Keratinocyte (primary cell): Measurements from ENCODE around the gene DTWD2. TPM values are rescaled to one million over a fixed set of nuclear protein-coding genes. Genes with fewer than 3 reads are reported as not detected.

Experiments used
- DNase-seq: peaks from one replicate; pipeline ENCODE4 v3.0.0-alpha.2; 2011; ENCODE audit warnings: low read depth, missing footprints, low spot score
- FAIRE-seq: peaks from 2 replicates; lab custom pipeline; 2011; peaks lifted over from hg19 to GRCh38; lab: Jason Lieb, UNC
- H2AFZ ChIP-seq: 2 replicates; pipeline ENCODE4 v1.6.0; 2012; ENCODE audit warnings: low read length, control low read depth, inconsistent platforms; ENCODE audit not compliant: control insufficient read depth
- H3K27ac ChIP-seq: 2 replicates; pipeline ENCODE4 v1.5.1; 2011; ENCODE audit warnings: low read length; ENCODE audit not compliant: control insufficient read depth, insufficient read depth
- H3K27me3 ChIP-seq: 3 replicates; pipeline ENCODE4 v1.6.0; 2011; ENCODE audit warnings: low read length; ENCODE audit not compliant: control insufficient read depth, insufficient read depth; ENCODE audit errors: extremely low read depth
- H3K36me3 ChIP-seq, 2 experiments: 2 replicates in 1 of 2; 3 replicates in 1 of 2; pipeline ENCODE4 v1.5.1; 2011; ENCODE audit warnings: low read length in 2 of 2, mild to moderate bottlenecking in 1 of 2; ENCODE audit not compliant: control insufficient read depth in 2 of 2, insufficient read depth in 2 of 2; ENCODE audit errors: extremely low read depth in 1 of 2
- H3K4me1 ChIP-seq: 3 replicates; pipeline ENCODE4 v1.5.1; 2011; ENCODE audit warnings: low read length; ENCODE audit not compliant: control insufficient read depth, insufficient read depth; ENCODE audit errors: extremely low read depth
- H3K4me2 ChIP-seq: 3 replicates; pipeline ENCODE4 v1.6.0; 2011; ENCODE audit warnings: low read depth, low read length; ENCODE audit not compliant: control insufficient read depth, insufficient read depth; ENCODE audit errors: extremely low read depth
- H3K4me3 ChIP-seq, 3 experiments: fragments of 200-600 bp in 1 of 3; sonication (generic) in 1 of 3; 2 replicates in 2 of 3; 3 replicates in 1 of 3; pipeline ENCODE4 v1.5.1; 2011 to 2016; ENCODE audit warnings: low read length in 3 of 3, mild to moderate bottlenecking in 3 of 3, control low read depth in 2 of 3, inconsistent platforms in 1 of 3, low read depth in 1 of 3, mixed read lengths in 1 of 3, mixed run types in 1 of 3, moderate library complexity in 1 of 3; ENCODE audit not compliant: control insufficient read depth in 2 of 3, insufficient read depth in 2 of 3; ENCODE audit errors: extremely low read depth in 1 of 3
- H3K79me2 ChIP-seq: 2 replicates; pipeline ENCODE4 v1.6.0; 2012; ENCODE audit warnings: low read length; ENCODE audit not compliant: control insufficient read depth, insufficient read depth
- H3K9ac ChIP-seq: 3 replicates; pipeline ENCODE4 v1.6.0; 2011; ENCODE audit warnings: low read length; ENCODE audit not compliant: control insufficient read depth, insufficient read depth; ENCODE audit errors: extremely low read depth
- H3K9me1 ChIP-seq: 3 replicates; pipeline ENCODE4 v1.6.0; 2011; ENCODE audit warnings: low read length; ENCODE audit not compliant: control insufficient read depth, insufficient read depth; ENCODE audit errors: extremely low read depth
- H3K9me3 ChIP-seq: 2 replicates; pipeline ENCODE4 v1.5.1; 2012; ENCODE audit warnings: low read depth, low read length; ENCODE audit not compliant: control insufficient read depth
- H4K20me1 ChIP-seq: 3 replicates; pipeline ENCODE4 v1.6.0; 2011; ENCODE audit warnings: low read length; ENCODE audit not compliant: control insufficient read depth, insufficient read depth; ENCODE audit errors: extremely low read depth
- CTCF ChIP-seq, 3 experiments: IDR thresholded peaks in 1 of 3; conservative IDR thresholded peaks in 1 of 3; optimal IDR thresholded peaks in 1 of 3; 2 replicates in 2 of 3; 3 replicates in 1 of 3; pipeline versions ENCODE3 to v1.5.1; 2011; ENCODE audit warnings: low read length in 3 of 3, mild to moderate bottlenecking in 3 of 3, moderate library complexity in 2 of 3, control low read depth in 1 of 3, inconsistent platforms in 1 of 3; ENCODE audit not compliant: insufficient read depth in 2 of 3; ENCODE audit errors: extremely low read depth in 1 of 3
- EZH2 ChIP-seq: IDR thresholded peaks from one replicate; pipeline ENCODE4 v1.6.1; 2012; ENCODE audit warnings: inconsistent platforms, mild to moderate bottlenecking, low read length, moderate library complexity
- dilution Hi-C: fragments of 300-500 bp; cut with MboI; formaldehyde crosslinking; loops from one replicate; pipeline ENCODE4 v1.7.0; 2020; ENCODE audit warnings: low sequenced_read_pairs; ENCODE audit not compliant: extremely low pct_ligation_motif_present
- polyA plus RNA-seq, 5 experiments: library from polyadenylated mRNA; depleted of rRNA in 3 of 5; stranded (reverse) in 3 of 5; stranded (forward) in 1 of 5; unstranded in 1 of 5; fragments of >200 nt; gene quantifications; 1 replicate in 1 of 5; 2 replicates in 3 of 5; 3 replicates in 1 of 5; pipeline versions ENCODE4 v1.2.1 to v1.2.3, GENCODE V29; 2011 to 2012; ENCODE audit warnings: missing spikeins in 2 of 5, low read depth in 1 of 5, low replicate concordance in 1 of 5

The DTWD2 gene
- polyA plus RNA-seq, 1 donor (not counting 4 experiments of a cell fraction or from before 2014, with no cell fraction given): 2.9 TPM

- no peak for TF ChIP-seq EZH2
- no peak for TF ChIP-seq CTCF (optimal IDR thresholded peaks at IDR 0.05 in 1 of 3, IDR thresholded peaks at IDR 0.05 in 1 of 3, conservative IDR thresholded peaks at IDR 0.05 in 1 of 3; ENCODE audit: extremely low read depth in 1 of 3, insufficient read depth in 2 of 3, low read length in 3 of 3)
These were observed 93.6 kb downstream of the DTWD2 start for GRCh38 chr5:118894709-118895108.

GRCh38 chr5:118891252-118891651 lies 97.1 kb downstream of the DTWD2 start:
- TF ChIP-seq EZH2 (no peak), CTCF (optimal IDR thresholded peaks at IDR 0.05 in 1 of 3, IDR thresholded peaks at IDR 0.05 in 1 of 3, conservative IDR thresholded peaks at IDR 0.05 in 1 of 3; ENCODE audit: extremely low read depth in 1 of 3, insufficient read depth in 2 of 3, low read length in 3 of 3) (no peak)
- Histone ChIP-seq H3K36me3 (no peaks in the 10 kb centered on the region), H3K4me1 (no peaks in the 10 kb centered on the region), H4K20me1 (no peaks in the 10 kb centered on the region), H3K9me1 (no peaks in the 10 kb centered on the region), H3K9ac (no peak overlapping the region), H3K9me3 (no peaks in the 10 kb centered on the region), H3K4me2 (no peak overlapping the region), H3K79me2 (no peaks in the 10 kb centered on the region), H3K27ac (no peak overlapping the region), H3K27me3 (no peaks in the 10 kb centered on the region), H3K4me3 (no peak overlapping the region), H2AFZ (no peak overlapping the region)
- dilution Hi-C loops: no loop called here
- no peak for DNase-seq
- no peak for FAIRE-seq

More at GRCh38 chr5:118894709-118895108, 93.6 kb downstream of the DTWD2 start:
- no peaks in the 10 kb centered on the region for H3K4me1 ChIP-seq
- no peaks in the 10 kb centered on the region for H3K9me1 ChIP-seq
- no peaks in the 10 kb centered on the region for H3K9me3 ChIP-seq
- no peak overlapping the region for H3K4me2 ChIP-seq
- H3K4me3 ChIP-seq: no peak overlapping the region
- no peak overlapping the region for H2AFZ ChIP-seq
- H3K36me3 ChIP-seq: no peaks in the 10 kb centered on the region
- no peaks in the 10 kb centered on the region for H3K27me3 ChIP-seq
- FAIRE-seq (no peak), DNase-seq (no peak)
- H3K9ac ChIP-seq: no peak overlapping the region
- no peaks in the 10 kb centered on the region for H3K79me2 ChIP-seq
- no peak overlapping the region for H3K27ac ChIP-seq
- H4K20me1 ChIP-seq: no peaks in the 10 kb centered on the region
- dilution Hi-C loops: no loop called here
